Naive thymus-derived CD8-positive, alpha-beta T cell (primary cell): ENCODE data around the gene TMEM126A. TPM values are rescaled to one million over a fixed set of nuclear protein-coding genes. Genes with fewer than 3 reads are reported as not detected.
"Not testable (repeated sequence)": the region's sequence is repeated elsewhere in the genome, so short reads cannot be mapped to it uniquely, and the experiment has no call there.

Experiments
- ATAC-seq, 2 donors: fragments of 150-1000 bp; cut with Tn5 transposase in 1 of 2; sonication (Bioruptor Pico), chemical (Tn5 transposase) in 1 of 2; 1 replicate in 1 of 2; 2 replicates in 1 of 2; pipeline ENCODE4 v1.10.0; 2021; ENCODE audit warnings: mild to moderate bottlenecking in 2 of 2, moderate library complexity in 2 of 2
- POLR2A ChIA-PET: fragments of 350-600 bp; sonication (Branson Sonifier 250); formaldehyde crosslinking; loops from one replicate; lab custom pipeline; 2021; ENCODE audit warnings: antibody characterized with exemption; lab: Charles Lee
- DNase-seq, 10 donors: peaks; one replicate each; pipeline versions ENCODE4 v3.0.0 to v3.0.0-alpha.2; 2020 to 2022
- H3K27ac Mint-ChIP-seq, 10 donors: one replicate each; pipeline ENCODE4 v1.8.0; 2020 to 2022; ENCODE audit warnings: mild to moderate bottlenecking in 10 of 10, mixed read lengths in 10 of 10, moderate library complexity in 4 of 10, inconsistent platforms in 1 of 10
- H3K27me3 Mint-ChIP-seq, 5 donors: one replicate each; pipeline ENCODE4 v1.8.0; 2021 to 2022; ENCODE audit warnings: mixed read lengths in 5 of 5
- H3K36me3 Mint-ChIP-seq, 3 donors: one replicate each; pipeline ENCODE4 v1.8.0; 2020 to 2022; ENCODE audit warnings: mixed read lengths in 3 of 3, mild to moderate bottlenecking in 2 of 3, inconsistent platforms in 1 of 3
- H3K4me1 Mint-ChIP-seq, 4 donors: one replicate each; pipeline ENCODE4 v1.8.0; 2021 to 2022; ENCODE audit warnings: mixed read lengths in 4 of 4
- H3K4me3 Mint-ChIP-seq, 10 donors: one replicate each; pipeline ENCODE4 v1.8.0; 2020 to 2022; ENCODE audit warnings: mild to moderate bottlenecking in 10 of 10, mixed read lengths in 10 of 10, moderate library complexity in 6 of 10, inconsistent platforms in 1 of 10
- H3K9me3 Mint-ChIP-seq, 9 donors: one replicate each; pipeline ENCODE4 v1.8.0; 2020 to 2022; ENCODE audit warnings: mixed read lengths in 9 of 9, mild to moderate bottlenecking in 3 of 9, inconsistent platforms in 1 of 9, moderate library complexity in 1 of 9
- polyA plus RNA-seq, 3 donors: library from polyadenylated mRNA; unstranded; fragments of 300-500 nt; fragmentation: Illumina TruSeq; gene quantifications; one replicate each; pipeline ENCODE4 v1.2.3, GENCODE V29; 2021
- total RNA-seq, 8 experiments: library from RNA in 2 of 8; stranded (reverse) in 2 of 8; gene quantifications; one replicate each; pipeline ENCODE4 v1.2.3 and lab custom pipeline; 2021 to 2026

Gene TMEM126A
- 10 to 100 TPM; 19.1 to 23.5 TPM for total RNA-seq
- polyA plus RNA-seq: 10 to 100 TPM; 68.0 to 97.7 (median 75.4) TPM
- 11.6 to 51.4 (median 15.0) reads per million in 6 experiments for total RNA-seq (lab: John Stamatoyannopoulos, UW)

DNA sequence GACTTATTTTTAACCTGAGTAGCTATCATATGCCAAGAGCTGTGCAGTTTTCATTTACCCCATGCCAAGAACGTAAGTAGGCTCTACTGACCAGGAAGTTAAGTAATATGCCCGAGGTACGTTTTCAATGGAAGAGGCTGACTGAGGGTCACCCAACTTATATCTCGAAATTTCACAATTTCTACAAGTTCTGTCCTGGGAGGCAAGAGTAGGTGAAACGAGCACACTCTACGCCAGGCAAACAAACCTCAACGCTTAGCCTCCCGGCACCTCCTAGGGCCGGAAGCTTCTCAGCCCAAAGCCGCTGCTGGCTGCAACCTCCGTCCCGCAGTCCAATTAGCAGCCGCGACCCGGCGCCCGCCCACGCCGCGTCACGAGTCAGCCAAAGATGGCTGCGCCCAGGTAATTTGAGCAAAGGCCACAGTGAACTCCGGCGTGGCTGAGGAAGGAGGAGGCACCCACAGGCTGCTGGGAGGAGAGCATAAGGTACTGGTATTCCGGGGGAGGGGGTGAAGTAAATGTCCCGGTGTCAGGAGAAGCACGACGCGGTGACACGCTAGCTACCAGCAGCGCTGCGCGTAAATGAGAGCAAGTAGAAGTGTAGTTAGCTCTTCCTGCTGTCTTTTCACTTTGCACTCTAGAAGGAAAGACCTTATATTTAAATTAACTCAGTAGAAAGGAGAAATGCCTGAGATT is at the start of gene TMEM126A:
TSS of gene TMEM126A (plus strand) at position 364 of the 696 bp plus-strand sequence. CDS start 2,289 bp downstream, outside the sequence.
- DNase-seq: peak; percentile 81 to 93 (median 88)
- peak within 1 kb of the TSS; percentile 96 to 99 (median 98) for H3K27ac Mint-ChIP-seq
- ATAC-seq: peak; percentile 98
- H3K27me3 Mint-ChIP-seq: peaks cover 3 to 27% (median 13%) of the 10 kb centered on the region in 5 donors
- H3K4me1 Mint-ChIP-seq: peaks cover 15 to 39% (median 38%) of the 10 kb centered on the region in 4 donors
- no peaks in the 10 kb centered on the region for H3K9me3 Mint-ChIP-seq
- POLR2A ChIA-PET: interaction anchor here (0.6 to 6.2 kb wide), 13 partner anchors 10 to 597 kb away, joined by 3 to 98 read pairs (median 5); partner anchors contain the start of genes CCDC83, CREBZF, DLG2 and EED
- peak within 1 kb of the TSS; percentile 90 to 100 (median 98) for H3K4me3 Mint-ChIP-seq
- H3K36me3 Mint-ChIP-seq: peaks cover 0 to 18% (median 0%) of the 10 kb centered on the region in 3 donors

DNA sequence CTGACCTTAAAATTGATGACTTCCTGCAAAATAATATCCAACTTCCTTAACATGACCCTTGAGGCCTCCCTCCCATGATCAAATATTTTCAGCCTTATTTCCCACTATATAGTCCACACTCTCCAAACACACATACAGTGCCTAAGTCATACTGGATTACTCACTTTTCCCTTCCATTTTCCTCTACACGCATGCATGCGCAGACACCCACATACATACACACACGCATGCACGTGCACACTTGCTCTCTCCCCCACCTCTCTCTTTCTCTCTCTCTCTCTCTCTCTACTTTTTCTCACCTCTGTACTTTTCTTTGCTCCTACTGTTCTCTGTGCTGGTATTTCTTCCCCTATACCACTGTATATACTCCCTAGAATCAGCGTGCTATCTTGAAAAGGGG is 48.7 kb upstream of the TMEM126A start:
- Mint-ChIP-seq H3K4me1 (no peaks in the 10 kb centered on the region), H3K36me3 (peaks cover 0 to 1% (median 0%) of the 10 kb centered on the region in 3 donors), H3K27ac (peak overlapping the region in 1 of 10 donors; percentile 7), H3K4me3 (no peak overlapping the region), H3K9me3 (no peaks in the 10 kb centered on the region), H3K27me3 (peaks cover 0 to 1% (median 0%) of the 10 kb centered on the region in 5 donors)
- POLR2A ChIA-PET: no interaction called here
- no peak for DNase-seq
- ATAC-seq: no peak

DNA sequence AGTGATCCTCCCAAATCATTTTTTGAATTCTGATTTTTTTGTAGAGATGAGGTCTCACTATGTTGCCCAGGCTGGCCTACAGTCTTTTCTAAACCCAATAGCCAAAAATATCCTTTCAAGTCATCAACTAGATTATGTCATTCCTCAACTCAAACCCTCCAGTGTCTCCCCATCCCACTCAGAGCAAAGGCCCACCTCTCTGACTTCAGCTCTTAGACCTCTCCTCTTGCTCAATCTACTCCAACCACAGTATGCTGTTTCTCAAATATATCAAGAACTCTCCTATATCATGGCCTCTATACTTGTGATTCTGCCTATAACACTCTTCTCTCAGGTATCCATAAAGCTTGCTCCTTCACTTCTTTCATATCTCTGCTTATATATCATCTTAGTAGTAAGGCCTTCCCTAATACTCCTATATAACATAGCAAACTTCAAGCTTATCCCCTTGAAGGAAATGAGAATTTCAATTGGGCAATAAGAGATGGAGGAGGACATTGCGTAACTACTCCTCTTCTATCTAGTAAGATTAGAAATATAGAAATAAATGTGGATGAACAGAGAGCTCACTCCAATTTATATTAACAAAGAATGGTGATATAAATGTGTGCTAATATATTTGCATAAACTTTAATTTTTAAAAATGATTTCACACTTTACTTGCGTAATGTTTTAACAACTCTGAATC is 45.1 kb upstream of the TMEM126A start:
- Mint-ChIP-seq H3K9me3 (peaks cover 0 to 4% (median 0%) of the 10 kb centered on the region in 9 donors), H3K27me3 (peaks cover 0 to 3% (median 0%) of the 10 kb centered on the region in 5 donors), H3K4me3 (peak overlapping the region in 1 of 10 donors; percentile 52), H3K36me3 (peaks cover 0 to 1% (median 0%) of the 10 kb centered on the region in 3 donors), H3K4me1 (no peaks in the 10 kb centered on the region), H3K27ac (peak overlapping the region in 2 of 10 donors; percentile 38 to 60)
- POLR2A ChIA-PET: no interaction called here
- DNase-seq (no peak), ATAC-seq (no peak)

DNA sequence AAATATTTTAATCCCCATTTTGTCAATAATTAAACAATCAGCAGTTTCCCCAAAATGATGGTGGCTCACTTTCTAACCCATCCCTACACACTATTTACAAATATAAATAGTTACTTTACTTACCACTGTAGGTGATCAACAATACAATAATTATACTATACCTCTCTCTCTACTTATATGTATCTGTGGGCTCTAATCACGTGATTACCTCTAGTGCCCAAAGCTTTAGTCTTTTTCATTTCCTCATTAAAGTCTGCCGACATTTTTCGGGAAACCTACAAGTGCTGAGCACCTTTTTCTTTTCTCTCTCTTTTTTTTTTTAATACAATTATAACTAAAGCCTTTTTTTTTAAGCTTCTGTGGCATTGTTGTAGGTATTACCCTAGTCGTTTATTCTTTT is 44.5 kb upstream of the TMEM126A start:
- H3K4me1 Mint-ChIP-seq: no peaks in the 10 kb centered on the region
- H3K9me3 Mint-ChIP-seq: peaks cover 0 to 4% (median 0%) of the 10 kb centered on the region in 9 donors
- ATAC-seq: no peak
- peaks cover 0 to 3% (median 0%) of the 10 kb centered on the region in 5 donors for H3K27me3 Mint-ChIP-seq
- H3K36me3 Mint-ChIP-seq: peaks cover 0 to 1% (median 0%) of the 10 kb centered on the region in 3 donors
- no peak overlapping the region for H3K27ac Mint-ChIP-seq
- no peak overlapping the region for H3K4me3 Mint-ChIP-seq
- DNase-seq: no peak
- POLR2A ChIA-PET: no interaction called here

DNA sequence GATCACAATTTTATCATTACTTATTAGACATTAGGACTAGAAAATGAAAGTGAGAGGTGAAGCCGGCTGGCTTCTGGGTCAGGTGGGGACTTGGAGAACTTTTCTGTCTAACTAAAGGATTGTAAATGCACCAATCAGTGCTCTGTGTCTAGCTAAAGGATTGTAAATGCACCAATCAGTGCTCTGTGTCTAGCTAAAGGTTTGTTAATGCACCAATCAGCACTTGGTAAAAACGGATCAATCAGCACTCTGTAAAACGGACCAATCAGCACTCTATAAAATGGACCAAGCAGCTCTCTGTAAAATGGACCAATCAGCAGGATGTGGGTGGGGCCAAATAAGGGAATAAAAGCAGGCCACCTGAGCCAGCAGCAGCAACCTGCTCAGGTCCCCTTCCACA is 41.5 kb upstream of the TMEM126A start:
- DNase-seq, H3K36me3 Mint-ChIP-seq, H3K27ac Mint-ChIP-seq, POLR2A ChIA-PET, H3K9me3 Mint-ChIP-seq, H3K27me3 Mint-ChIP-seq, H3K4me3 Mint-ChIP-seq, H3K4me1 Mint-ChIP-seq, ATAC-seq: not testable (repeated sequence)

DNA sequence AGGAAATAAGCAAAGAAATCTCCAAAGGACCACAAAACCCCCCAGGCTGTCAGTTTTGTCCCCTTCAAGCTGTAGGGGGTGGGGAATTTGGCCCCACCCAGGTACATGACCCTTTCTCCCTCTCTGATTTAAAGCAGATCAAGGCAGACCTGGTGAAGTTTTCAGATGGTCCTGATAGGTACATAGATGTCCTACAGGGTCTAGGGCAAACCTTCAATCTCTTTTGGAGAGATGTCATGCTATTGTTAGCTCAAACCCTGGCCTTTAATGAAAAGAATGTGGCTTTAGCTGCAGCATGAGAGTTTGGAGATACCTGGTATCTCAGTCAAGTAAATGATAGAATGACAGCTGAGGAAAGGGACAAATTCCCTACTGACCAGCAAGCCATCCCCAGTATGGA is 39.1 kb upstream of the TMEM126A start:
- H3K27me3 Mint-ChIP-seq, ATAC-seq, H3K4me1 Mint-ChIP-seq, DNase-seq, H3K27ac Mint-ChIP-seq, H3K36me3 Mint-ChIP-seq, H3K9me3 Mint-ChIP-seq, POLR2A ChIA-PET, H3K4me3 Mint-ChIP-seq: not testable (repeated sequence)

DNA sequence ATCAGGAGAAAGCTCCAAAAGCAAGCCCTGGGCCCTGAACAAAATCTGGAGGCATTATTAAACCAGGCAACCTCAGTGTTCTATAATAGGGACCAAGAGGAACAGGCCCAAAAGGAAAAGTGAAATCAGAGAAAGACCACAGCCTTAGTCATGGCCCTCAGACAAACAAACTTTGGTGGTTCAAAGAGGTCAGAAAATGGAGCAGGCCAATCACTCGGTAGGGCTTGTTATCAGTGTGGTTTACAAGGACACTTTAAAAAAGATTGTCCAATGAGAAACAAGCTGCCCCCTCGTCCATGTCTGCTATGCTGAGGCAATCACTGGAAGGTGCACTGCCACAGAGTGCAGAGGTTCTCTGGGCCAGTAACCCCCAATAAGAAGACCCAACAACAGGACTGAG is 38.5 kb upstream of the TMEM126A start:
- ATAC-seq: not testable (repeated sequence)

DNA sequence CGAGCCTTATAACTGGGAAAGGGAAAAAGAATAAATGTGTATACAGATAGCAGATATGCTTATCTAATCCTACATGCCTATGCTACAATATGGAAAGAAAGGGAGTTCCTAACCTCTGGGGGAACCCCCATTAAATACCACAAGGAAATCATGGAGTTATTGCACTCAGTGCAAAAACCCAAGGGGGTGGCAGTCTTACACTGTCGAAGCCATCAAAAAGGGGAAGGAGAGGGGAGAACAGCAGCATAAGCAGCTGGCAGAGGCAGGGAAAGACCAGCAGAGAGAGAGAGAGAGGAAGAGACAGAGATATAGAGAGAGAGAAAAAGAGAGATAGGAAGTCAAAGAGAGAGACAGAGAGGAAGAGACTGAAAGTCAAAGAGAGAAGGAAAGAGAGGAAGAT is 36.1 kb upstream of the TMEM126A start:
- ATAC-seq, H3K27ac Mint-ChIP-seq, H3K9me3 Mint-ChIP-seq, H3K4me1 Mint-ChIP-seq, H3K4me3 Mint-ChIP-seq, H3K27me3 Mint-ChIP-seq, POLR2A ChIA-PET, H3K36me3 Mint-ChIP-seq, DNase-seq: not testable (repeated sequence)

More for the DNA sequence above, 38.5 kb upstream of the TMEM126A start:
- H3K4me3 Mint-ChIP-seq, H3K27ac Mint-ChIP-seq, H3K36me3 Mint-ChIP-seq, DNase-seq, H3K9me3 Mint-ChIP-seq, POLR2A ChIA-PET, H3K27me3 Mint-ChIP-seq, H3K4me1 Mint-ChIP-seq: not testable (repeated sequence)

DNA sequence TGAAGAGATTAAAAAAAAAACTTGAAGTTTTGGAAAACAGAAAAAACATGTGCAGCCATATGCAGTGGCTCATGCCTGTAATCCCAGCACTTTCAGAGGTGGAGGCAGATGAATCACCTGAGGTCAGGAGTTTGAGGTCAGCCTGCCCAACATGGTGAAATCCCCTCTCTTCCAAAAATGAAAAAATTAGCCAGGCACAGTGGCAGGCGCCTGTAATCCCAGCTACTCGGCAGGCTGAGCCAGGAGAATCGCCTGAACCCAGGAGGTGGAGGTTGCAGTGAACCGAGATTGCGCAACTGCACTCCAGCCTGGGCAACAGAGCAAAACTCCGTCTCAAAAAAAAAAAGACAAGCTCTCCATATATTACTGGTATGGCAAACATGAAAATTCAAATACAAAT is 28.3 kb upstream of the TMEM126A start:
- Mint-ChIP-seq H3K27ac (no peak overlapping the region), H3K4me1 (peaks cover 0 to 6% (median 4%) of the 10 kb centered on the region in 4 donors), H3K27me3 (peaks cover 0 to 5% (median 0%) of the 10 kb centered on the region in 5 donors), H3K4me3 (no peak overlapping the region), H3K36me3 (peaks cover 4 to 12% (median 10%) of the 10 kb centered on the region in 3 donors), H3K9me3 (no peaks in the 10 kb centered on the region)
- DNase-seq (no peak), ATAC-seq (no peak)
- POLR2A ChIA-PET: no interaction called here

DNA sequence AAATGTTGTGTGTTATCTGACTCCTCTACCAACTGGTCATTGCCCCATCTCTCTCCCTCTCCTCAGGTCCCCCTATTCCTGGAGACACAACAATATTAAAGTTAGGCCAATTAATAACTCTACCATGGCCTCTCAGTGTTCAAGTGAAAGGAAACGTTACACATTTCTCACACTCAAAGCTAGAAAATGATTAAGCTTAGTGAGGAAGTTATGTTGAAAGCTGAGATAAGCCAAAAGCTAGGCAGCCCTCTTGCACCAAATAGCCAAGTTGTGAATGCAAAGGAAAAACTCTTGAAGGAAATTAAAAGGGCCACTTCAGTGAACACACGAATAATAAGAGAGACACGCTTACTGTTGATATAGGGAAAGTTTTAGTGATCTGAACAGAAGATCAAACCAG is 27.5 kb upstream of the TMEM126A start:
- no peaks in the 10 kb centered on the region for H3K9me3 Mint-ChIP-seq
- peaks cover 3 to 12% (median 8%) of the 10 kb centered on the region in 4 donors for H3K4me1 Mint-ChIP-seq

DNA sequence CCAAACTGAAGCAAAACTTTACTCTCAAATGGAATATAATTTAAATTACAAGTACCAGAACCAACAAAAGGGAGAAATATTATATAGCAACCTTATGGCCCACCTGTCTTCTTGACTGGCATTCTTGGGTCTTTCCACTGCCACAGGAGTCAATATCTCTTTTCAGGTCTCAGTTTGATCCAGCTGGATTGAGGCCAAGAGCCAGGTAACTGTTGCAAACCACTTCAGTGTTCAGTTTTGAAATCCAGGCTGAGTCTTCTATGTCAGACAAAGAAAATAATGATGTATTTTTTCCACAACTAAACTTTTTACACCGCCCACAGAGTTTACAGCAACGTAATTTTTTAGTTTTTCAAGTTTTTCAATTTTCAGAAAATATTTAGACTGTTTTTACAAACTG is 21.3 kb upstream of the TMEM126A start:
- ATAC-seq: no peak
- no peaks in the 10 kb centered on the region for H3K9me3 Mint-ChIP-seq

More for the DNA sequence above, 27.5 kb upstream of the TMEM126A start:
- no peak overlapping the region for H3K27ac Mint-ChIP-seq
- ATAC-seq (no peak), DNase-seq (no peak)
- peaks cover 0 to 5% (median 0%) of the 10 kb centered on the region in 5 donors for H3K27me3 Mint-ChIP-seq
- H3K36me3 Mint-ChIP-seq: peaks cover 4 to 12% (median 10%) of the 10 kb centered on the region in 3 donors
- no peak overlapping the region for H3K4me3 Mint-ChIP-seq
- POLR2A ChIA-PET: no interaction called here

DNA sequence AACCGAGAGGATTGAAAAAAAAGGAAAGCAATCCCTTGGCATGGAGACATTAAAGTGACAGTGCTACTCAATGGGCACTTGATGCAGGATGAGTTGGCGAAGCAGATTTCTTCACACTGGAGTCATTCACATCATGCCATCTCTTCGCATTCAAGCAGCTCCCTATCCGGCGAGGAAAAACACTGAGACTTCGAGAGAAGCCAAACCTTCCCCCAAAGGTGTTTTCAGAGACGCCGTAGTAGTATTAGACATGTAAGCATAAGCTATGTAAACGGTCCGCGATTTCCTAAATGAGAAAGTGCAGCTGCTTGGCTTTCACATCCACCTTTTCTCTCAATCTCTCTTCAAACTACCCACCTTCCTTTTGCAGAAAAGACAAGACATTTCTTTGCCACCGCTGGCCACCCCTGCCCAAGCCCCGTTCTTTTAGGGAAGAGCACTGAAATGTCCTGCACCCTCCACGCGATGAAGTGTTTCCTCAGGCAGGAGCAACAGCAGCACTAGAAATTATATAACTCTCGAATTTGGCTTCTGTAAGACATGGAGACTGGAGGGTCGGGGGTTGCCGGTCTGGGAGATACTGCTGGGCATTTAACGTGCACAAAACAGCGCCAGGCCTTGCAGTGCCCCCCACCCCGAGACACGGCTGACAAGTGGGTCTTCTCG is 20.3 kb upstream of the TMEM126A start, which contains the start of gene DLG2:
TSS of gene DLG2 (minus strand) at position 13 of the 666 bp plus-strand sequence.
- peak within 1 kb of the TSS; percentile 91 to 99 (median 96) for H3K27ac Mint-ChIP-seq
- H3K4me3 Mint-ChIP-seq: peak within 1 kb of the TSS; percentile 89 to 100 (median 96)
- peak in 3 of 10 donors; percentile 30 to 44 (median 33) for DNase-seq
- no peaks in the 10 kb centered on the region for H3K9me3 Mint-ChIP-seq
- POLR2A ChIA-PET: interaction anchor here (0.5 to 5.2 kb wide), 9 partner anchors 18 to 847 kb away, joined by 3 to 43 read pairs (median 9); partner anchors contain the start of genes CREBZF, EED, PICALM and TMEM126A
- ATAC-seq: peak; percentile 6 to 11
- peaks cover under 1 to 16% (median 3%) of the 10 kb centered on the region in 3 donors for H3K36me3 Mint-ChIP-seq
- H3K27me3 Mint-ChIP-seq: peaks cover 0 to 2% (median 0%) of the 10 kb centered on the region in 5 donors
- peaks cover 26 to 51% (median 49%) of the 10 kb centered on the region in 4 donors for H3K4me1 Mint-ChIP-seq

More for the DNA sequence above, 21.3 kb upstream of the TMEM126A start:
- no peak for DNase-seq
- peaks cover 4 to 11% (median 6%) of the 10 kb centered on the region in 3 donors for H3K36me3 Mint-ChIP-seq
- H3K27me3 Mint-ChIP-seq: peaks cover 0 to 2% (median 0%) of the 10 kb centered on the region in 5 donors
- peak overlapping the region; percentile 91 to 99 (median 96) for H3K27ac Mint-ChIP-seq
- peak overlapping the region; percentile 89 to 100 (median 96) for H3K4me3 Mint-ChIP-seq
- H3K4me1 Mint-ChIP-seq: peaks cover 26 to 51% (median 49%) of the 10 kb centered on the region in 4 donors
- POLR2A ChIA-PET: interaction anchor here (1.3 to 5.2 kb wide), 3 partner anchors 12 to 38 kb away, joined by 4 to 43 read pairs (median 7); partner anchors contain the start of genes CREBZF and TMEM126A
